ENCODE measurements around the gene XRCC3.

XRCC3 gene

GRCh38 chr14:103735439-103735814, 20.2 kb upstream of the XRCC3 start:
- TF ChIP-seq CTCF (conservative IDR thresholded peaks at IDR 0.05; ENCODE audit: control insufficient read depth, insufficient read depth, low read depth, low read length): no peak
- H3K4me3 ChIP-seq (ENCODE audit: control insufficient read depth, low read depth, low read length): no peak overlapping the region

GRCh38 chr14:103735022-103735421, 19.8 kb upstream of the XRCC3 start:
- H3K4me3 ChIP-seq (ENCODE audit: control insufficient read depth, low read depth, low read length): no peak overlapping the region
- TF ChIP-seq CTCF (conservative IDR thresholded peaks at IDR 0.05; ENCODE audit: control insufficient read depth, insufficient read depth, low read depth, low read length): no peak
- no peak for DNase-seq (ENCODE audit: low read depth)

More at GRCh38 chr14:103735439-103735814, 20.2 kb upstream of the XRCC3 start:
- no peak for DNase-seq (ENCODE audit: low read depth)

- no peak for TF ChIP-seq CTCF (conservative IDR thresholded peaks at IDR 0.05; ENCODE audit: control insufficient read depth, insufficient read depth, low read depth, low read length)
- DNase-seq (ENCODE audit: low read depth): no peak
- no peak overlapping the region for H3K4me3 ChIP-seq (ENCODE audit: control insufficient read depth, low read depth, low read length)
These were observed 19.0 kb upstream of the XRCC3 start for GRCh38 chr14:103734081-103734888.

- no peak overlapping the region for H3K4me3 ChIP-seq (ENCODE audit: control insufficient read depth, low read depth, low read length)
- TF ChIP-seq CTCF (conservative IDR thresholded peaks at IDR 0.05; ENCODE audit: control insufficient read depth, insufficient read depth, low read depth, low read length): no peak
- DNase-seq (ENCODE audit: low read depth): no peak
These were observed 18.4 kb upstream of the XRCC3 start for GRCh38 chr14:103733651-103734050.

- TF ChIP-seq CTCF (conservative IDR thresholded peaks at IDR 0.05; ENCODE audit: control insufficient read depth, insufficient read depth, low read depth, low read length): no peak
- DNase-seq (ENCODE audit: low read depth): no peak
- H3K4me3 ChIP-seq (ENCODE audit: control insufficient read depth, low read depth, low read length): no peak overlapping the region
These were observed 17.8 kb upstream of the XRCC3 start for GRCh38 chr14:103732868-103733620.

GRCh38 chr14:103731916-103732867, 16.9 kb upstream of the XRCC3 start:
- DNase-seq (ENCODE audit: low read depth): no peak
- H3K4me3 ChIP-seq (ENCODE audit: control insufficient read depth, low read depth, low read length): no peak overlapping the region
- no peak for TF ChIP-seq CTCF (conservative IDR thresholded peaks at IDR 0.05; ENCODE audit: control insufficient read depth, insufficient read depth, low read depth, low read length)
